PFSK-1 (cell line): ENCODE measurements around the gene GCN1.

Experiments
- FOXP2 ChIP-seq: optimal IDR thresholded peaks from 2 replicates; pipeline ENCODE3; 2011; ENCODE audit warnings: borderline replicate concordance, control low read depth, inconsistent platforms; ENCODE audit not compliant: insufficient read depth; ENCODE audit errors: extremely low read length, extremely low read depth
- POLR2AphosphoS5 ChIP-seq: IDR thresholded peaks from 2 replicates; pipeline ENCODE4 v1.6.1; 2012; ENCODE audit warnings: low read depth, mild to moderate bottlenecking, control low read depth, low read length, moderate library complexity
- SIN3A ChIP-seq: IDR thresholded peaks from 2 replicates; pipeline ENCODE4 v1.6.1; 2012; ENCODE audit warnings: mild to moderate bottlenecking, low read length, moderate library complexity, borderline replicate concordance; ENCODE audit not compliant: insufficient read depth
- TAF1 ChIP-seq: IDR thresholded peaks from 2 replicates; pipeline ENCODE4 v1.6.1; 2012; ENCODE audit warnings: low read length, control low read depth, borderline replicate concordance; ENCODE audit not compliant: insufficient read depth
- TF ChIP-seq, protein P1 (sequence below), 2 experiments: IDR thresholded peaks; 2 replicates each; pipeline versions ENCODE4 v1.6.1 to v1.8.0; 2011 to 2012; ENCODE audit warnings: low read depth in 2 of 2, low read length in 2 of 2, control low read depth in 1 of 2, inconsistent platforms in 1 of 2, mild to moderate bottlenecking in 1 of 2, moderate library complexity in 1 of 2; ENCODE audit not compliant: insufficient read depth in 1 of 2

DNA sequence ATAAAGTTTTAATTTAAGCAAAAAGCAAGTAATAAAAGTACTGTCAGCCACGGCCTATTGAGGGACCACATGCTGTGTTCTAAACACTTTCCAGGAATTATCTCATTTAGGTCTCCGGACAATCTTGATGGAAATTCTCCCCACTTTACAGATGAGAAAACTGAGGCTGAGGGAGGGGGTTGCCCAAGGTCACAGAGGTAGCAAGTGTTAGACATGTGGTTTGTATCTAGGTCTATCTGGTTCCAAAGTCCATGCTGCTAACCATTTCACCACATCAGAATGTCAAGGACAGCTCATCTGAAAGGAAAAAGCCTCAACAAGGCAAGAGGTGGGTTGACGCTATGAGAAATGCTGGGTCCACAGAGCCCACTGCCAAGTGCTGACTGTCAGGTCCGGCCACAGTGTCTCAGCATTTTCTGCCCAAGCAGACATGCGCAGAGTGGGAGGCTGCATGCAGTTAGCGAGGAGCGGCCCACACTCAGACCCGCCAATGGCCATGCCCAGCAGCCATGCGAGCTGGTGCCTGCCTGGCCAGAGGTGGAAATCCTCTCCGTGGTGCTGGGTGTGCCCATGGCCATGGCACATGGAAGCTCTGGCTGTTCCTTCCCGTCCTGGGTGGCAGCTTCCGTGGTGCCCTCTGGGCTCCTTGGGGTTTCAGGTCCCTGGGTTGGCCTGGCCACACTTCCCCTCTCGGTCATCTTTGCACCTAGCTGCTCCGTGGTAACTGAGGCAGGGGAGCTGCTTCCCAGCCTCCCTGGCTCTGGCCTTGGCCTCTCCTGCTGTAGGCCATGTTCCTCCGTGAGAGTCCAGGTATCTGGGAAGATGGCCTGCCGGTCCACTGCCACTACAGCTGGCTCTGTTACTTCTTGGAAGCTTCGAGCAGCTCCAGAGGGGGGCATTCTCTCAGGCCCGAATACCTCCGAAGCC is 24.4 kb upstream of the GCN1 start:
- TF ChIP-seq POLR2AphosphoS5 (no peak), TAF1 (no peak), SIN3A (no peak), FOXP2 (no peak)
- TF ChIP-seq, protein P1, sequence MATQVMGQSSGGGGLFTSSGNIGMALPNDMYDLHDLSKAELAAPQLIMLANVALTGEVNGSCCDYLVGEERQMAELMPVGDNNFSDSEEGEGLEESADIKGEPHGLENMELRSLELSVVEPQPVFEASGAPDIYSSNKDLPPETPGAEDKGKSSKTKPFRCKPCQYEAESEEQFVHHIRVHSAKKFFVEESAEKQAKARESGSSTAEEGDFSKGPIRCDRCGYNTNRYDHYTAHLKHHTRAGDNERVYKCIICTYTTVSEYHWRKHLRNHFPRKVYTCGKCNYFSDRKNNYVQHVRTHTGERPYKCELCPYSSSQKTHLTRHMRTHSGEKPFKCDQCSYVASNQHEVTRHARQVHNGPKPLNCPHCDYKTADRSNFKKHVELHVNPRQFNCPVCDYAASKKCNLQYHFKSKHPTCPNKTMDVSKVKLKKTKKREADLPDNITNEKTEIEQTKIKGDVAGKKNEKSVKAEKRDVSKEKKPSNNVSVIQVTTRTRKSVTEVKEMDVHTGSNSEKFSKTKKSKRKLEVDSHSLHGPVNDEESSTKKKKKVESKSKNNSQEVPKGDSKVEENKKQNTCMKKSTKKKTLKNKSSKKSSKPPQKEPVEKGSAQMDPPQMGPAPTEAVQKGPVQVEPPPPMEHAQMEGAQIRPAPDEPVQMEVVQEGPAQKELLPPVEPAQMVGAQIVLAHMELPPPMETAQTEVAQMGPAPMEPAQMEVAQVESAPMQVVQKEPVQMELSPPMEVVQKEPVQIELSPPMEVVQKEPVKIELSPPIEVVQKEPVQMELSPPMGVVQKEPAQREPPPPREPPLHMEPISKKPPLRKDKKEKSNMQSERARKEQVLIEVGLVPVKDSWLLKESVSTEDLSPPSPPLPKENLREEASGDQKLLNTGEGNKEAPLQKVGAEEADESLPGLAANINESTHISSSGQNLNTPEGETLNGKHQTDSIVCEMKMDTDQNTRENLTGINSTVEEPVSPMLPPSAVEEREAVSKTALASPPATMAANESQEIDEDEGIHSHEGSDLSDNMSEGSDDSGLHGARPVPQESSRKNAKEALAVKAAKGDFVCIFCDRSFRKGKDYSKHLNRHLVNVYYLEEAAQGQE (IDR thresholded peaks at IDR 0.05; ENCODE audit: insufficient read depth in 1 of 2, low read depth in 2 of 2, low read length in 2 of 2): no peak
